Stimulated activated effector memory CD8-positive, alpha-beta T cell treated with anti-CD3 and anti-CD28 coated beads, Interleukin-12 subunit alpha, Interleukin-12 subunit beta, amount 100 ng/mL, for 72 hours (primary cell): ENCODE results near the gene CHD9NB.
"Not testable (repeated sequence)": the region's sequence is repeated elsewhere in the genome, so short reads cannot be mapped to it uniquely, and the experiment has no call there.

Experiments
- ATAC-seq: fragments of 150-1000 bp; cut with Tn5 transposase; 2 replicates; pipeline ENCODE4 v1.10.0; 2021
- DNase-seq, 2 donors: peaks; one replicate each; pipeline ENCODE4 v3.0.0; 2021 to 2022; ENCODE audit warnings: low spot score in 2 of 2
- H3K27ac Mint-ChIP-seq: one replicate; pipeline ENCODE4 v1.8.0; 2022; ENCODE audit warnings: mild to moderate bottlenecking, mixed read lengths
- H3K36me3 Mint-ChIP-seq: one replicate; pipeline ENCODE4 v1.8.0; 2022; ENCODE audit warnings: mild to moderate bottlenecking, mixed read lengths
- H3K4me1 Mint-ChIP-seq: one replicate; pipeline ENCODE4 v1.8.0; 2022; ENCODE audit warnings: mixed read lengths
- H3K4me3 Mint-ChIP-seq: one replicate; pipeline ENCODE4 v1.8.0; 2022; ENCODE audit warnings: mild to moderate bottlenecking, mixed read lengths
- H3K9me3 Mint-ChIP-seq: one replicate; pipeline ENCODE4 v1.8.0; 2022; ENCODE audit warnings: mixed read lengths

Gene CHD9NB

GRCh38 chr16:53089434-53090285 lies 37.0 kb upstream of the CHD9NB start:
- H3K9me3 Mint-ChIP-seq, result no peaks in the 10 kb centered on the region
- peak overlapping the region; percentile 33 for H3K4me3 Mint-ChIP-seq
- no peak overlapping the region for H3K27ac Mint-ChIP-seq
- ATAC-seq, result no peak
- no peak for DNase-seq
- H3K4me1 Mint-ChIP-seq, result peaks cover 52% of the 10 kb centered on the region
- no peaks in the 10 kb centered on the region for H3K36me3 Mint-ChIP-seq

DNA sequence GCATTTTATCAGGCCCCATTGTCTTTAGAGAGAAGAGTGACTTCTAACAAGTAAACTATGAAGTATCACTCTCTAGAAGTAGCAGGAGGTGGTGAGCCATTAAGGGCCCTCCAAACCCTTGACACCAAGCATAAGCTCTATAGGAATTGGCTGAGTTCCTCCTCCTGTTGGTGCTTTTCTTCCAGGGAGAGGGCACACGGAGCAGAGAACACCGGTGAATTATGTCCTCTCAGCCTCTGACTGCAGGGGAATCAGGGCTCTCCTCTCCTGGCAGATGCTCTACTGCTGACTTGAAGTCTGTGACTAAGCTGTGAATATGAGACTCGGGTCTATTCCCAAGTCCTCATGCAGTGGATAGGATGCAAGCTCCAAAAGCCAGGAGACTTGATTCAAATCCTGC lies 34.4 kb upstream of the CHD9NB start:
- ATAC-seq (no peak), DNase-seq (no peak)
- Mint-ChIP-seq H3K36me3 (no peaks in the 10 kb centered on the region), H3K27ac (no peak overlapping the region), H3K4me1 (peaks cover 37% of the 10 kb centered on the region), H3K4me3 (no peak overlapping the region), H3K9me3 (no peaks in the 10 kb centered on the region)

GRCh38 chr16:53085931-53086421 lies 33.3 kb upstream of the CHD9NB start:
- H3K36me3 Mint-ChIP-seq, result no peaks in the 10 kb centered on the region
- peaks cover 28% of the 10 kb centered on the region for H3K4me1 Mint-ChIP-seq
- no peak overlapping the region for H3K27ac Mint-ChIP-seq
- DNase-seq (no peak), ATAC-seq (no peak)
- H3K9me3 Mint-ChIP-seq, result no peaks in the 10 kb centered on the region
- H3K4me3 Mint-ChIP-seq, result no peak overlapping the region

DNA sequence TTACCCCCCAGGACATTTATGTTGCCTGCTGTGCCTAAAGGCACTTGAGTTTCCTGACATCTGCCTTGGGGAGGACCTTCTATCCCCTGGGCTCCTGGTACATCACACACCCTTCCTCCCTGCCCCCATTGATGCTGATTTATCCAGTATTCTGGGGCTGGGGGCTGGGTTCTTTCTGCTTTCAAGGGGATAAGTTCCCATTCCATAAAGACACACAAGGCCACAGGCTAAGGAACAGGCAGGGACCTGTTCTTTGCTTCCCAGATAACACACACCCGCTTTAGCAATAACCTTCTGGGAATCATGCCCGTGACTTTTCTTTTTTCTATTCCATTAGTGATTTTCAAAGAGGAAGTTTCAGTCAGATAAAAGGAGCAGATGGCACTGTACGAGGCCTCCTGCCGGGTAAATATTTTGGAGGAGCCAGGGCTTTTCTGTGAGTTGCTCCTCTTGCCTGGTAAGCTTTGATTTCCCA lies 32.7 kb upstream of the CHD9NB start:
- DNase-seq (no peak), ATAC-seq (no peak)
- no peaks in the 10 kb centered on the region for H3K36me3 Mint-ChIP-seq
- H3K27ac Mint-ChIP-seq, result no peak overlapping the region
- H3K9me3 Mint-ChIP-seq, result no peaks in the 10 kb centered on the region
- no peak overlapping the region for H3K4me3 Mint-ChIP-seq
- H3K4me1 Mint-ChIP-seq, result peaks cover 27% of the 10 kb centered on the region

- no peak overlapping the region for H3K27ac Mint-ChIP-seq
- no peaks in the 10 kb centered on the region for H3K9me3 Mint-ChIP-seq
- H3K4me3 Mint-ChIP-seq, result no peak overlapping the region
- H3K4me1 Mint-ChIP-seq, result peaks cover 21% of the 10 kb centered on the region
- DNase-seq, result no peak
- H3K36me3 Mint-ChIP-seq, result no peaks in the 10 kb centered on the region
- no peak for ATAC-seq
Measured at GRCh38 chr16:53084746-53085334, 32.1 kb upstream of the CHD9NB start.

DNA sequence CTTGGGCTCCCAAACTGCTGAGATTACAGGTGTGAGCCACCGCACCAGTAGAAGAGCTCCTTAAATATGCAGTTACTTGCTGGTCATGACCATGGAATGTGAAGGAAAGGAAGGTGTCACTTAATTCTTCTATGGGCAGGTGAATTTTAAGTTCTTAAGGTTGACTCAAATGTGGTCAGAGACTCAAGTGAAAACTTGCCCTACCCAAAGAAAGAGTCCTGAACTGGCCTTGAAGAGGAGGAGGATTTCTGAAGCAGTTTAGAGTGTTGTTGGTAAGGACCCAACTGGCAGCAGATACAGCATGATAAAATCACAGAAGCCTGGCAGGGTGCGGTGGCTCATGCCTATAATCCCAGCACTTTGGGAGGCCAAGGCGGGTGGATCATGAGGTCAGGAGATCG lies 31.4 kb upstream of the CHD9NB start:
- Mint-ChIP-seq H3K9me3 (no peaks in the 10 kb centered on the region), H3K4me3 (no peak overlapping the region), H3K36me3 (no peaks in the 10 kb centered on the region), H3K27ac (no peak overlapping the region), H3K4me1 (peaks cover 15% of the 10 kb centered on the region)
- no peak for ATAC-seq
- DNase-seq, result no peak

DNA sequence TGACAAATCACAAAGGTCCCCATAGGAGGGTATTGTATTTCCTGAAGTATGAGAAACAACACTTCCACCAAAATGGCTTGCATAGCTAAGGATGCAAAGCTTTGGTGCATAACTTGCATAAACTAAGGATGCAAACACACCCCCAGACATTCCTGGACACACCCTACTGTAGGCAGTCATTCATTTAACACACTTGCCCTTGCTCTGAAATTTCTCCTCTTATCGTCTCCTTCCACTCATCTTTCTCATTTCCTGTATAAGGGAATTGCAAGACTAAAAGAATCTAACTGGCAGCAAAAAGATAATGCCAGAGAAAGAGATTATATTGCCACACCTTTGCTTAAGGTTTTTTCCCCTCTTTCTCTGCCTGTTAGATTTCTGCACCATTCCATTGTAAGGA lies 30.4 kb upstream of the CHD9NB start:
- no peaks in the 10 kb centered on the region for H3K36me3 Mint-ChIP-seq
- DNase-seq, result no peak
- H3K27ac Mint-ChIP-seq, result no peak overlapping the region
- peaks cover 22% of the 10 kb centered on the region for H3K4me1 Mint-ChIP-seq
- no peak for ATAC-seq
- H3K4me3 Mint-ChIP-seq, result no peak overlapping the region
- H3K9me3 Mint-ChIP-seq, result no peaks in the 10 kb centered on the region

DNA sequence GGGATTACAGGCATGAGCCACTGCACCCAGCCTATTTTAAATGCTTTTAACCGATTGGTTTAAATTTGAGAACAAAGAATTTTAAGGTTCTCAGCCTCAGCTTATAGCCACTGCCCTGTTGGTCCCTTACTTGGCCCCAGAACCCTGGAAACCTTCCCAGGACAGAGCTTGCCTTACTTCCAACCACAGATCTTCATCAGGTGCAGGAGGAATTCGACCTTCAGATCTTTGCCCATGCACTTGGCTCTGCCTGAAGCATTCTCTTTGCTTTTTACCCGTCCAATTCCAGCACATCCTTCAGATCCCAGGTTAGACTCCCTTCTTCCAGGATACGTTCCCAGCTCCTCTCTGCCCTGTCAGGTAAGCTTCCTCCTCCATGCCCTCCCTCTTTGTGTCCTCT lies 29.8 kb upstream of the CHD9NB start:
- DNase-seq (no peak), ATAC-seq (no peak)
- Mint-ChIP-seq H3K4me1 (peaks cover 26% of the 10 kb centered on the region), H3K27ac (no peak overlapping the region), H3K9me3 (no peaks in the 10 kb centered on the region), H3K4me3 (no peak overlapping the region), H3K36me3 (no peaks in the 10 kb centered on the region)

- H3K4me1 Mint-ChIP-seq, result peaks cover 26% of the 10 kb centered on the region
- ATAC-seq (no peak), DNase-seq (no peak)
- H3K36me3 Mint-ChIP-seq, result no peaks in the 10 kb centered on the region
- no peak overlapping the region for H3K4me3 Mint-ChIP-seq
- no peak overlapping the region for H3K27ac Mint-ChIP-seq
- no peaks in the 10 kb centered on the region for H3K9me3 Mint-ChIP-seq
Measured at GRCh38 chr16:53081686-53082407, 29.1 kb upstream of the CHD9NB start.

DNA sequence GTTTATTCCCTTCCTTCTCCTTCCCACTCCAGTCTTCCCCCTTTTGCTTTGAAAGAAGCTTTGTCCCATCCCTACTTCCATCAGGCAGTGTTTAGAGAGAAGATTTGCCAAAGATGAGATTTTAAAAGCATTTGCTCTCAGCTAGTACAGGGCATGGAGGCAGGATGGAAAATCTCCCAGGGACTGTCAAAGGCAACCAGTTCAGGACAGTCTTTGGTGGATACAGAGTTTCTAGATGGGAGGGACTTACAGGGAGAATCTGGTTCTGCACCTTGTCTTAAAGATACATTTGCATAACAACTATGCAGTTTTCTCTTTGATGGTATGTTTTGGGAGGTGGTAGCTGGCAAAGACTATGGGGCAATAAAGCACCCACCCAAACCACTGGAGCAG lies 28.3 kb upstream of the CHD9NB start:
- H3K4me1 Mint-ChIP-seq, result peaks cover 26% of the 10 kb centered on the region
- no peak for ATAC-seq
- no peak for DNase-seq
- H3K36me3 Mint-ChIP-seq, result no peaks in the 10 kb centered on the region
- H3K4me3 Mint-ChIP-seq, result no peak overlapping the region
- H3K9me3 Mint-ChIP-seq, result no peaks in the 10 kb centered on the region
- H3K27ac Mint-ChIP-seq, result no peak overlapping the region

- Mint-ChIP-seq H3K9me3 (no peaks in the 10 kb centered on the region), H3K4me3 (no peak overlapping the region), H3K27ac (no peak overlapping the region), H3K36me3 (no peaks in the 10 kb centered on the region), H3K4me1 (peaks cover 29% of the 10 kb centered on the region)
- DNase-seq, result no peak
- no peak for ATAC-seq
Measured at GRCh38 chr16:53080345-53081031, 27.8 kb upstream of the CHD9NB start.

- DNase-seq, result no peak
- ATAC-seq, result no peak
- peak overlapping the region; percentile 23 for H3K27ac Mint-ChIP-seq
- peaks cover 32% of the 10 kb centered on the region for H3K4me1 Mint-ChIP-seq
- no peak overlapping the region for H3K4me3 Mint-ChIP-seq
- no peaks in the 10 kb centered on the region for H3K36me3 Mint-ChIP-seq
- no peaks in the 10 kb centered on the region for H3K9me3 Mint-ChIP-seq
Measured at GRCh38 chr16:53078765-53079485, 26.2 kb upstream of the CHD9NB start.

- peak overlapping the region; percentile 23 for H3K27ac Mint-ChIP-seq
- peaks cover 36% of the 10 kb centered on the region for H3K4me1 Mint-ChIP-seq
- ATAC-seq, result no peak
- no peak overlapping the region for H3K4me3 Mint-ChIP-seq
- no peak for DNase-seq
- no peaks in the 10 kb centered on the region for H3K36me3 Mint-ChIP-seq
- H3K9me3 Mint-ChIP-seq, result no peaks in the 10 kb centered on the region
Measured at GRCh38 chr16:53078247-53078646, 25.6 kb upstream of the CHD9NB start.

GRCh38 chr16:53075461-53075860 lies 22.8 kb upstream of the CHD9NB start:
- H3K4me1 Mint-ChIP-seq, result peaks cover 33% of the 10 kb centered on the region
- not testable (repeated sequence) for H3K36me3 Mint-ChIP-seq, H3K27ac Mint-ChIP-seq, H3K4me3 Mint-ChIP-seq, DNase-seq, ATAC-seq, H3K9me3 Mint-ChIP-seq
